ENCODE data around the gene MRPL1.

DNA sequence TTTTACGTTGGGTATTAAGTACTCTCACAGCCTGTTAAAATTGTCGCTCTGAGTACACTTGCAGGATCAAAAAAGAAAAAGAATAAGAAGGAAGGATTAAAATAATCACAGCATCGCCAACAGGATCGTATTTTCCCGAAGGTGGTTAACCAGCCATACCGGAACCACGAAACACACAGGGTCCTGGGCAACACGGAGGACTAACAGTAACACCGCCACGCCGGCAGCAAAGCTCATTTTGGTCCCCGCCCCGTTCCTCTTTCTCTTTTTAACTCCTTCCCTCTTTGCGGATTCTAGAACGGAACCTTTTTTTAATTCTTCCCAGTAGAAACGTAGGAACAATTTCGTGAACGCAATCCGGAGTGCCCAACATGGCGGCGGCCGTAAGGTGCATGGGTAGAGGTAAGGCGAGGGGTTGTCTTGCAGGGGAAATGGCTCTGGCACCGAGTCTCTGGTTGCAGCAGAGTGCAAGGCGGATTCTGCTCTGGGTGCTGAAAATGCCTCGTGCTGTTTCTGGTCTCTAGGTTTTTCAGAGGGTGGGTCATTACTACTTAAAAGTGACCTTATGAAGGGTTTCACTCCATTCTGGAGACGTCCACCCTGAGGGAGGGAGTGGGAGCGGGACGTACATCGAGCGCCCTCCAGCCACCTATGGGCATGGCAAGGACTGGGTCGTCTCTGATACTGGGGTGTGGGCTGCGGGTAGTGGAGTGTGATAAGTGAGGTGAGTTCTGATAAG lies at the start of gene MRPL1:
- TF ChIP-seq, protein P1, sequence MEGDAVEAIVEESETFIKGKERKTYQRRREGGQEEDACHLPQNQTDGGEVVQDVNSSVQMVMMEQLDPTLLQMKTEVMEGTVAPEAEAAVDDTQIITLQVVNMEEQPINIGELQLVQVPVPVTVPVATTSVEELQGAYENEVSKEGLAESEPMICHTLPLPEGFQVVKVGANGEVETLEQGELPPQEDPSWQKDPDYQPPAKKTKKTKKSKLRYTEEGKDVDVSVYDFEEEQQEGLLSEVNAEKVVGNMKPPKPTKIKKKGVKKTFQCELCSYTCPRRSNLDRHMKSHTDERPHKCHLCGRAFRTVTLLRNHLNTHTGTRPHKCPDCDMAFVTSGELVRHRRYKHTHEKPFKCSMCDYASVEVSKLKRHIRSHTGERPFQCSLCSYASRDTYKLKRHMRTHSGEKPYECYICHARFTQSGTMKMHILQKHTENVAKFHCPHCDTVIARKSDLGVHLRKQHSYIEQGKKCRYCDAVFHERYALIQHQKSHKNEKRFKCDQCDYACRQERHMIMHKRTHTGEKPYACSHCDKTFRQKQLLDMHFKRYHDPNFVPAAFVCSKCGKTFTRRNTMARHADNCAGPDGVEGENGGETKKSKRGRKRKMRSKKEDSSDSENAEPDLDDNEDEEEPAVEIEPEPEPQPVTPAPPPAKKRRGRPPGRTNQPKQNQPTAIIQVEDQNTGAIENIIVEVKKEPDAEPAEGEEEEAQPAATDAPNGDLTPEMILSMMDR (conservative IDR thresholded peaks at IDR 0.05 in 1 of 2, IDR thresholded peaks at IDR 0.05 in 1 of 2; ENCODE audit: low read depth in 1 of 2, low read length in 2 of 2): no peak
- TF ChIP-seq EZH2 (IDR thresholded peaks at IDR 0.05; ENCODE audit: low read length, missing control alignments): no peak

All from fibroblast of lung (primary cell).